Right lobe of liver (tissue), 4 donors: Measurements from ENCODE around the gene MACROD2.
A peak's percentile ranks its signal among the peaks of the same experiment; 100 is the strongest.

ENCODE experiments used
- CTCF ChIP-seq, 4 donors: fragments of 200-600 bp in 3 of 4; fragments of 450-650 bp in 1 of 4; IDR thresholded peaks; one replicate each; pipeline versions ENCODE4 v1.5.1 to v1.8.0; 2016 to 2022; ENCODE audit warnings: antibody characterized with exemption in 4 of 4, mild to moderate bottlenecking in 2 of 4
- POLR2A ChIP-seq: fragments of 450-650 bp; IDR thresholded peaks from one replicate; pipeline ENCODE4 v1.6.1; 2017; ENCODE audit warnings: antibody characterized with exemption, mild to moderate bottlenecking
- donor health status: DM: no; HTN: no; CAD: no.
- donor health status: DM: no; HTN: no; CAD: no.
- donor health status: DM: no; HTN: yes; CAD: no.

GRCh38 chr20:14142171-14142570 lies 146.9 kb downstream of the MACROD2 start:
- TF ChIP-seq POLR2A (no peak), CTCF (IDR thresholded peaks at IDR 0.05) (peak; percentile 62 to 69 (median 64))
